SK-N-SH (cell line): Measurements from ENCODE around the gene SERPINB12.

Experiments
- CTCF ChIP-seq: fragments of 200-600 bp; sonication (generic); IDR thresholded peaks from 2 replicates; pipeline ENCODE4 v1.6.1; 2017; ENCODE audit warnings: antibody characterized with exemption, mild to moderate bottlenecking, moderate library complexity
- EP300 ChIP-seq, 2 experiments: IDR thresholded peaks; 2 replicates each; pipeline versions ENCODE4 v1.4.0 to v1.6.1; 2012; ENCODE audit warnings: borderline replicate concordance in 1 of 2, low read depth in 1 of 2, low read length in 1 of 2
- FOXJ3 ChIP-seq: sonication (generic); formaldehyde crosslinking; IDR thresholded peaks from 2 replicates; pipeline ENCODE4 v1.5.1; 2020; ENCODE audit warnings: mild to moderate bottlenecking, missing genetic modification reagents
- MXI1 ChIP-seq: IDR thresholded peaks from 2 replicates; pipeline ENCODE4 v1.6.1; 2012; ENCODE audit warnings: mild to moderate bottlenecking, low read depth, low read length, improper control_type of control experiment
- RAD21 ChIP-seq: IDR thresholded peaks from 2 replicates; pipeline ENCODE4 v1.6.1; 2012; ENCODE audit warnings: mild to moderate bottlenecking, low read length
- SIN3A ChIP-seq: IDR thresholded peaks from 2 replicates; pipeline ENCODE4 v1.6.1; 2012; ENCODE audit warnings: low read depth, mild to moderate bottlenecking, low read length, moderate library complexity, borderline replicate concordance
- SMC3 ChIP-seq: IDR thresholded peaks from 2 replicates; pipeline ENCODE4 v1.6.1; 2012; ENCODE audit warnings: low read depth, low read length, improper control_type of control experiment
- TAF1 ChIP-seq: IDR thresholded peaks from 2 replicates; pipeline ENCODE4 v1.6.1; 2012; ENCODE audit warnings: low read depth, mild to moderate bottlenecking, low read length, moderate library complexity, borderline replicate concordance
- YY1 ChIP-seq: IDR thresholded peaks from 2 replicates; pipeline ENCODE4 v1.4.0; 2012; ENCODE audit warnings: low read depth, mild to moderate bottlenecking
- ZBTB33 ChIP-seq: IDR thresholded peaks from 2 replicates; pipeline ENCODE4 v1.4.0; 2012; ENCODE audit warnings: low read depth, borderline replicate concordance
- TF ChIP-seq, protein P1 (sequence below): IDR thresholded peaks from 2 replicates; pipeline ENCODE4; 2012

DNA sequence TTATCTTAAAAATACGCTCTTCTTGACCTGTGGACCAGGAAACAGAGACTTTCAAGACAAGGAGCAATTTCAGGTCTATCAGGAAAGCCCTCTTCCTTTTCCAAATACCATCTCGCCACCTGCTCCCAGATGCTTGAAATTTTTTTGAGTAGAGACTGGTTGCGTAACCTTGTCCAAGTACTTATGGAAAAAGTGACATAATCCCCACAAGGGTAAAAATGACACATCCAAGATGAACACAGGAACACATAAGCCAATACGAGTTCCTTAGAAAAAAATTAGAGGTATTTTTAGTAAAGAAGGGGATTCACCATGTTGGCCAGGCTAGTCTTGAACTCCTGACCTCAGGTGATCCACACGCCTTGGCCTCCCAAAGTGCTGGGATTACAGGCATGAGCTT, 46.7 kb downstream of the SERPINB12 start:
- no peak for TF ChIP-seq EP300 (IDR thresholded peaks at IDR 0.05; ENCODE audit: borderline replicate concordance in 1 of 2, low read depth in 1 of 2, low read length in 1 of 2)
- TF ChIP-seq, protein P1, sequence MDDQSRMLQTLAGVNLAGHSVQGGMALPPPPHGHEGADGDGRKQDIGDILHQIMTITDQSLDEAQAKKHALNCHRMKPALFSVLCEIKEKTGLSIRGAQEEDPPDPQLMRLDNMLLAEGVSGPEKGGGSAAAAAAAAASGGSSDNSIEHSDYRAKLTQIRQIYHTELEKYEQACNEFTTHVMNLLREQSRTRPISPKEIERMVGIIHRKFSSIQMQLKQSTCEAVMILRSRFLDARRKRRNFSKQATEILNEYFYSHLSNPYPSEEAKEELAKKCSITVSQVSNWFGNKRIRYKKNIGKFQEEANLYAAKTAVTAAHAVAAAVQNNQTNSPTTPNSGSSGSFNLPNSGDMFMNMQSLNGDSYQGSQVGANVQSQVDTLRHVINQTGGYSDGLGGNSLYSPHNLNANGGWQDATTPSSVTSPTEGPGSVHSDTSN = no peak
- no peak for TF ChIP-seq CTCF
- no peak for TF ChIP-seq YY1
- no peak for TF ChIP-seq FOXJ3 (CRISPR knock-in tag)
- no peak for TF ChIP-seq SMC3
- TF ChIP-seq MXI1 = no peak
- TF ChIP-seq RAD21 = no peak
- TF ChIP-seq ZBTB33 = no peak
- TF ChIP-seq SIN3A = no peak
- TF ChIP-seq TAF1 = no peak
